ENCODE data around the gene AGER.

Gene AGER

DNA sequence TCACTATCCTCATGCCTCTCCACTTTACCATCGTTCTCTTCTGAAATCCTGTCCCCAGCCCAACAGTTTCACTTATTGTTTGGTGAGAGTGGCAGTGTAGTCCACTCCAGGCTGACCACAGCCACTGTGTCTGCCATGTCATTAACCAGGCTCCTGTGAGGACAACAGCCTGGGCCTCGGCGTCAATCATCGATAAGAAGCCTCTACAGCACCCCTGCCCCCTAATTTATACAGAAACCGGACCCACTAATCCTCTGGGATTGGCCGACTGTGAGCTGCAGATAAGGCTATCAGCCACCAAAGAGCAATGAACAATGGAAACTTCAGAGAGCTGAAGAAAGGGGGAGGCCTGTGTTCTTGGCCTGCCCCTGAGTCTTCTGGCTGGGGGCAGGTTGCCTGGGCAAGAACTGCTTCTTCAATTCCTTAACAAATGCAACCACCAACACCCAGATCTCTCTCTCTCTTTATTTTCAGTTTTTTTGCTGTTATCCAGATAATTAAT lies 16.2 kb downstream of the AGER start:
- no peak for DNase-seq

DNA sequence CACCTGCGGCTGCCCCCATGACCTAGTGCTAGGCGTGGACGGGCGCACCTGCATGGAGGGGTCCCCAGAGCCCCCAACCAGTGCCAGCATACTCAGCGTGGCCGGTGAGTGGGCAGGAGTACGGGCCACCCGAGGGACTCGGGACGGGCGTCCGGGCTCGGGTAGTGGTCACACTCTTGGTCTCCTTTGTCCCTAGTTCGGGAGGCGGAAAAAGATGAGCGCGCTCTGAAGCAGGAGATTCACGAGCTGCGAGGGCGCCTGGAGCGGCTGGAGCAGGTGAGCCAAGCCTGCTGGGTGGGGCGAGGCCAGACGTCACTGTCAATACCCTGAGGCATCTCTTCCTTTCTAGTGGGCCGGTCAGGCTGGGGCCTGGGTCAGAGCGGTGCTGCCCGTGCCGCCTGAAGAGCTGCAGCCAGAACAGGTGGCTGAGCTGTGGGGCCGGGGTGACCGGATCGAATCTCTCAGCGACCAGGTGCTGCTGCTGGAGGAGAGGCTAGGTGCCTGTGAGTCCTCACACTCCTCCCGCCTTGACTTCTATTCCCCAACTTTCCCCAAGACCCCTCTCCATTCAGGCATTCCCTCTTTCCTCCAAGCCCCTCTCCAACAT lies 16.8 kb downstream of the AGER start:
- no peak for DNase-seq

DNA sequence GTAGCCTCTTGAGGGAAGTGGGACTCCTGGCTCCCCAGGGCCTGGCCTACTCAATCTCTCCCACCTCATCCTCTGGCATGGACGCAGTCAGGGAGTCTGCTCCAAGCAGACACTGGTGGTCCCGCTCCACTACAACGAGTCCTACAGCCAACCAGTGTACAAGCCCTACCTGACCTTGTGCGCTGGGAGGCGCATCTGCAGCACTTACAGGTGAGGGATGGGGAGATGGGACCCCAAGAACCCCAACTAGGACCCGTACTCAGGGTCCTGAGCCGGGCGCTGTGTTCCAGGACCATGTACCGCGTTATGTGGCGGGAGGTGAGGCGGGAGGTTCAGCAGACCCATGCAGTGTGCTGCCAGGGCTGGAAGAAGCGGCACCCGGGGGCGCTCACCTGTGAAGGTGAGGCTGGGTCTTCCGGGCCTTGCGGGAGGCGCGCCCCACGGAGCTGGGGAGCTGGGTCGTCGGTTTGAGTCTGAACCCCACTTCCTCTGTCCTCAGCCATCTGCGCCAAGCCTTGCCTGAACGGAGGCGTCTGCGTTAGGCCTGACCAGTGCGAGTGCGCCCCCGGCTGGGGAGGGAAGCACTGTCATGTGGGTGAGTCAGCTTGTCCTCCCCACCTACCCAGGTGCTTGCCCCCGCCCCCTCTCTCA lies 17.5 kb downstream of the AGER start:
- DNase-seq = no peak

DNA sequence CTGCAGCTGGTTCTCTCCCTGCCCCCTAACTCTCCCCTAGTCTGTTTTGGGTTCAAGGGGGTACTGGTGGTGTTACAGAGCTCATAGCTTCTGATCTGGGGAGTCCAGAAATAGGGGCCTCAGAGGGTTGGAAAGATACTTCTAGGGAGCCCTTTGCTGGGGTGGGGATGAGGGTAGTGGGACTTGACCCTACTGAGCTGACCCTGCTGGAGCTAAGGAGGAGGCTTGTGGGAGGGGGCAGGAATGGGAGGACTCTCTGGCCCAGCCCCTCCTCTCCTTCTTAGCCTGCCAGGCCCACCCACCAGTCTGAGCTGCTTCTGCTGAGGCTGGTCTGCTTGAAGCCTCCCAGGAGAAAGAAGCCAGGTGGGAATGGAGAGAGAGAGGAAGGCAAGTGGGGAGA lies 19.8 kb downstream of the AGER start, which contains the start of gene EGFL8:
TSS of gene EGFL8 (plus strand) at position 301 of the 400 bp plus-strand sequence. CDS start 1,571 bp downstream, outside the sequence.
- DNase-seq = no peak

DNA sequence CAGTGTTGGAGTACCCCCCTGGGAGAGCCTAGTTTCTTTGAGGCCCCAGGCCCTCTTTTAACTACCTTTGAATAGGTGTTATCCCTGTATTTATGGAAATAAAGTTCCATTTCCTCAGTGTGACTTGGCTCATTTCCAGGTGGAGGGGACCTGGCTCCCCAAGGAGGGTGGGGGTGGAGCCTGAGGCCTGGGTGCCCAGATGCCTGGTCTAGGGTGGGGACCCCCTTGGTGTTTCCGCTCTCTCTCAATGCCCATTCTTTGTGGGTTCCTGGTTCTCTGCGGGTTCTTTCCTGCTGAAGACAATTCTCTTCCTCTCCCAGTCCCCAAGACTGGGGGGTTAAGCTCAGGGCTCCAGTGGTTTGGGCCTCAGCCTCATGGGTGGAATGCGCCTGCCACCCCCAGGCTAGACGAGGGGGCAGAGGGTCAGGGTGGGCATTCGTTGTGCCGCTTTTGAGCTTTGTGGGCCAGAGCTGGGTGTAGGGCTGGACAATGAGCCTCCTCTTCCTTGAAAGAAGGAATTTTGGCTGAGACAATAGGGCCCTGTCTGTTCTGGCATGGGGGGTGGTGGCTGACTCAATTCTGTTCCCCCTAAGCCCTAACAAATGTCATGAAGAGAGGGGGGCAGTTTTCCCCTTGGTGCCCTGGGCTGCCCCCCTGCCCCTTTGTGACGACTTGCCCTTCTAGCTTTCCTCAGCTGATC lies 20.3 kb downstream of the AGER start:
- DNase-seq = no peak

DNA sequence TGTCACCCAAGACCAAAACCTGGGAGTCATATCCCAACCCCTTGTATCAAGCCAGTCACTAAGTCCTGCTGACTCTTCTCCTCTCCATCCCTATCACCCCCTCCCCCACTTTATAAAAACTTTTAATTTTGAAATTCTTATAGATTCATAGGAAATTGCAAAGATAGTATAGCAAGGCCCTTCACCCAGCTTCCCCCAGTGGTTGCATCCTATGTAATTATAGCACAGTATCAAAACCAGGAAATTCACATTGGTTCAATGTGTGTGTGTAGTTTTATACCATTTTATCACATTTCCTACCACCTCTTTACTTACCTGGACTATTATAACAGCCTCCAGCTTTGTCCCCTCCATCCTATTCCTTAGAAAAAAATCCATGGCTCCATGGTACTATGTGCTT lies 26.0 kb downstream of the AGER start:
- no peak for DNase-seq

DNA sequence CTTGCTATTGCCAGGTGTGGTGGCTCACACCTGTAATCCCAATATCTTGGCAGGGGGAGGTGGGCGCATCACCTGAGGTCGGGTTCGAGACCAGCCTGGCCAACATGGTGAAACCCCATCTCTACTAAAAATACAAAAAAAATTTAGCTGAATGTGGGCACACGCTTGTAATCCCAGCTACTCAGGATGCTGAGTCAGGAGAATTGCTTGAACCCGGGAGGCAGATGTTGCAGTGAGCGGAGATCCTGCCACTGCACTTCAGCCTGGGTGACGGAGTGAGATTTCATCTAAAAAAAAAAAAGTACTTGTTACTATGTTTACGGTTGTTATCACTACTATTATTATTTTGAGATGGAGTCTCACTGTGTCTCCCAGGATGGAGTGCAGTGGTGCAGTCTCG lies 27.2 kb downstream of the AGER start:
- no peak for DNase-seq

DNA sequence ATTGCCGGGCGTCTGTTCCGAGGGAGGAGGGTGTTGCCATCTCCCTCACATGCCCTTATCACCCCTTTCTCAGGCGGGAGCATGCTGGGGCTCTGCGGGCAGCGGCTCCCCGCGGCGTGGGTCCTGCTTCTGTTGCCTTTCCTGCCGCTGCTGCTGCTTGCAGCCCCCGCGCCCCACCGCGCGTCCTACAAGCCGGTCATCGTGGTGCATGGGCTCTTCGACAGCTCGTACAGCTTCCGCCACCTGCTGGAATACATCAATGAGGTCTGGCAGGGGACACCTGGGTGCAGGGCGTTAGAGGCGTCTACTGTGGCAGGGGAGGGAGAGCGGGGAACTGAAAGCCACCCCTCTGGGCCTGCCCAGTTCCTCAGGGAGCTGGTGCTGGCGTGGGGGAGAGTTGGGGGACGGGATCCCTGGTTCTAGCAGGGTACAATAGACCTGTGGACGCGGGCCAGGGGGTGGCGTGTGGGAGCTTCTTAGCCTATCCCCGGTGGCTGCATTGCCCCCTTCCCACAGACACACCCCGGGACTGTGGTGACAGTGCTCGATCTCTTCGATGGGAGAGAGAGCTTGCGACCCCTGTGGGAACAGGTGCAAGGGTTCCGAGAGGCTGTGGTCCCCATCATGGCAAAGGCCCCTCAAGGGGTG lies 29.4 kb downstream of the AGER start:
- no peak for DNase-seq

DNA sequence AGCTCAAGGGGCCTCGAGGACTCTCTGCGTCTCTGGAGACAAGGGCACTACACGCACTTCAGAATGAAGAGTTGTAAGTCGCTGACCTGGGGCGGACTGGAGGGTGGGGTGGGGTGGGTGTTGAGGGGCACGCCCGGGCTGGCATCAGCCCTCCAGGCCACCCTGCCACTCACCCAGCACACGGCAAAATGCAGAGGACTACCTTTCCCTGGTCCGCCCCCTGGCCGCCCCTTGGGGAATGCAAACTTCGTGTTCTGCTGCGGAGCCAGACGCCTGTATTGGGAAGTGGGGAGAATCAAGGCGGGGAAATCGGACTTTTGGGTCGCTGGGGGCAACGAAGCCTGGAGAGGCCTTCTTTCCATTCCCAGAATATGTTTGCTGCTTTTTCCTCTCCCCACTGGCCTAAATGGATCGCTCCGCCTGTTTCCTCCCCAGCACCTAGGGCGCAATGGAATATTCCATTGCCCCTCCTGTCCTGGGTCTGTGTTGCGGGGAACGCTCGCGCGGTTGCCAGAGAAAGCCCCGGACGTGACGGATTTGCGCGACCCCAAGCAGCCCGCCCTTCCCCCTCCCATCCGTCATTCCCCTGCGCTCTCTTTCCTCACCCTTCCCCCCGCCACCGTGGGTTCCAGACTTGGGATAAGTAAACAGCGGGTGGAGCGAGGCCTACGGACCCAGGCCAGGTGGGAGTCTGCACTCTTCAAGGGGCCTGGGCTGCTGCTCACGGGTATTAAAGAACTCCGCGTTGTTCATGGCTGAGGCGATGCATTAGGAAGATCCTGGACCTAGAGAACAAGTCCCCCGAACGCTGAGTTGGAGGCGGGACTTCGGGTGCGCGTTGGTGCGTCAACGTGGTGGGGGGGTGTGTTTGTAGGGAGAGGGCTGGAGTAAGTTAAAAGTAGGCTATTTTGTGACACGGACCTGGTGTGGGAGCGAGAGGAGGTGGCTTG lies 30.2 kb downstream of the AGER start, which contains the start of gene PPT2:
TSS of gene PPT2 (plus strand) at position 578 of the 950 bp plus-strand sequence. CDS start 454 bp downstream, outside the sequence.
- no peak for DNase-seq

DNA sequence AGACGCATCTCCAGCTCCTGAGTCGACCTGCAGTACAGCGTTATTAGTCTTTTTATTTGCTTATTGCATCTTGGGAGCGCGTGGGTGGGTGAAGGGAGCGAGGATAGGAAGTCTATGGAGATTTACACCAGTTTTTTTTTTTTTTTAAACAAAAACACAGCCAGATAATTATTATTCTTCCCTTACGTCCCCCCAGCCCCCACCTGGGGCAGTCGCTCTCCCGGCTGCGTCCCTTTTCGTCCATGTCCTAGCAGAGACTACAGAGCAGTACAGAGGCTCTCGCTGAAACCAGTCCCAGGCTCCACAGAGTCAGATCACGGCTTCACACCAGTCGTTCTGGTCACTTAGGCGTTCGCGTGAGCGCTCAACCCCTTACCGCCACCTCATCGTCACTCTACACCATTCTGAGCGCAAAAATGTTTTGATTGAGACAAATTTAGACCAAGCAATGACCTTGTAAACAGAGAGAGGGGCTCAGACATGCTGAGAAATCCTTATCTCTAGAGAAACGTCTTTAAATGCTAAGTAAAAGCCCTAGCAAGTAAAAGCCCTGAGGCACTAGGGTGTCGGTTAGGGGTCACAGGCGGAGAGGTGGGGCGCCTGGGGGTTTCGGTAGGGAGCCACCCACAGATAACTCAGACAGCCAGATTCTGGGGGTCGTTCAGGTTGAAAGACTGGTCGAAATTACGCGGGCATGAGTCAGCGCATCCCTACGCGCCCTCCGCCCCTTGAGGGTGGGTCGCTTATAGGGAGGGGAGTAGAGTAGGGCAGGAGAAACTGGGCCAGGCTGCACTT lies 31.1 kb downstream of the AGER start:
- DNase-seq = no peak

DNA sequence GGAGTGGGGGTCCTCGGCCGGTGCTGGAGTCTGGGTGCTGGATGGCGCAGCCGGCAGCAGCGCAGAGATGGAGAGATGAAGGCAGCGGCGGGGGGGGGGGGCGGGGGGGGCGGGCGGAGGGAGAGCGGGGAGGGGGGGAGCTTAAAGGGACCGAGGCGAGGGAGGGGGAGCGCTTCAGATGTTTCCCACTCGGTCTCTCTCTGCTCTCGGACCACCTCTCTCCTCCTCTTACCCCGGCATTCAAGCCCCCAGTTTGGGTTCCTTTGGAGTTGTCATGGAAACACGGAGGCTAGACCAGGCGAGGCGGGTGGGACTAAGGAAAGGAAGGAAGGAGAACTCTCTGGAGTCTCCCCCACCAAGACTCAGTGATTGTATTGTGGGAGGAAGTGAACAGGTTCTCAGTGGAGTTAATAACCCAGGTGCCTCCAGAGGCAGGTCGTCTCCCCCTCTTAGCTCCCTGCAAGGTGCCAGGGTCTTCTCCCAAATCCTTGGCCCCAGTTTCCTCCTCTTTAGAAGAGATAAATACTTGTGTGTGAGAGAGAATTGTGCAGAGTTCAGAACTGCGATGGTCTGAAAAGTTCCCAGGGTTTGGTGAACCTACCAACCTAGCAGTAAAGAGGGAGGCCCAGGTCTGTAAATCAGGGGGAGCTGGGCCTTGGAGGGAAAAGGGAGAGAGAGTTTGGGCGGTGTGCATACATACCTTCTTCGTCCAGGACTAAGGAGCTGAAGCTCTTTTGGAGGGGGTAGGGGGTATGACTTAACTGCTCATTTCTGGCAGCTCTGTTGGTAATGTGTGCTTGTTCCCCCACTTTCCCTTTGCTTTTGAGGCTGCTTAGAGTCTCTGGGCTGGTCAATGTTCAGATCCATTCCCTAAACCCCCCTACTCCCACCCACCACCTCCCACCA lies 31.9 kb downstream of the AGER start, which contains the start of gene PRRT1:
TSS of gene PRRT1 (minus strand) at position 77 of the 906 bp plus-strand sequence. CDS start 112 bp downstream, outside the sequence.
- no peak for DNase-seq

DNA sequence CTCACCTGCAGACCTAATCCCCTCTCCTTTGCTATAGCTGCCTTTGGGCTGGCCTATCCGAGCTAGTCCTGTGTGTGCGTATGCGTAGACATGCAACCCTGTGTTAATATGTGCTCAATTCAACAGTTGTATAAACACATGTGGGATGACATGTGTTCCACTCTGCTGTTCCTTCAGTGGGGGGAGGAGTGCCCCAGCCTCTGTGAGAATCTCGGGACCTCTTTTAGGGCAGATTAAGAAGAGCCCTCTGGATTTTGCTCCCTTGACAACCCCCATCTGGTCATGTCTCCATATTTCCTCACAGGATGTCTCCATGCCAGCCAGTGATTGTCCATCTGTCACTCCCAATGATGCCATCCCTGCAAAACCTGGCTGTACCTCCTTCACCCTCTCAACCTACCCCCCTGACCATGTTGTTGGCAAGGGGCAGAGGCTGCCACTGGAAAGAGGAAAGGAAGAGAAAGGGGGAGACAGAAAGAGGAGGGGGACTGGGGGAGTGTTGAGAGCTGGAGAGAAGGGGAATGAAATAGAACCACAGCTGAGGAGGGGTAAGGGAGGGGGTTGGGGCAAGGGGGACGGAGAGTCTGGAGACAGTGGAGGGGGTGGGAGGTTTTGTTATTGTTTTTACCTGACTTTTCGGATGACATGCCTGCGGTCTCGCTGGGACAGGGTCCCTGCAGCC lies 32.7 kb downstream of the AGER start:
- no peak for DNase-seq

DNA sequence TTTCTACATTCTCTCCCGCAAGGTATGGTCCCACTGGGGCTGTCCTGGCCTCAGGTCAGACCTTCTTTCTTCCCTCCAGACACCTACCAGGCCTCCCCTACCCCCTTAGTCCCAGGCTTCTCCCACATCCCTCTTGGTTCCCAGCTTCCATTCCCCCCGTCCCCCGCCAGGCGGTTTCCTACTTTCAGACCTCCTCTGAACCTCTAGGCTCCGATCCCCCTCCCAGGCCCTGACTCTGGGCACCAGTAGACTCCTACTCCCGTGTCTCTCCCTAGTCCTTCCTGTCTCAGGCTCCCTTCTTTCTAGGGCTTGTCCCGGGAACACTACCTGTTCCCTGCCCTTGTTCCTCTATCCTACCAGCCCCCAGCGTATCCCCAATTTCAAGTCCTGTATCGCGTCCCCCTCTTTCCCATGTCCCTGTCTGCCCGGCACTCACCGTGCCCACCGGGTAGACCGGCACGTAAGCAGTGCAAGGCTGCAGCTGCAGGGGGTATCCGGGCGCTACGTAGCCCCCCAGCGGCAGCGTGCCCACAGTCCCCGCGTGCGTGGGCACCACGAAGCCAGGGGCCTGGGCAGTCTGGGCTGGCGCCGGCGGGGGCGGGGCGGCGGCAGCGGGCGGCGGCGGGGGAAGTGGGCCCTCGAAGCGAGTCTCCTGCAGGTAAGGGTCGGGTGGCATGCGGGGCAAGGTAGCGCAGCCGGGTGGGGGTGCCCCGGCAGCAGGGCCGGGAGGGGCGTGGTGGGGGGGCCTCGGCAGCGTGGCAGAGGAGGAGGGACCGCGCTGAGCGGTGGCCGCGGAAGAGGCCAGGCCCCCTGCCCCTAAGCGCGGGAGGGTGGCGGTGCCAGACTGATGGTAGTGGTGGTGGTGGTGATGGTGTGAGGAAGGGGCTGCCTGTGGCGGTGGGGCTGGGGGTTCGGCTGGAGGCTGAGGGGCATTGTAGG lies 33.9 kb downstream of the AGER start:
- DNase-seq = no peak

DNA sequence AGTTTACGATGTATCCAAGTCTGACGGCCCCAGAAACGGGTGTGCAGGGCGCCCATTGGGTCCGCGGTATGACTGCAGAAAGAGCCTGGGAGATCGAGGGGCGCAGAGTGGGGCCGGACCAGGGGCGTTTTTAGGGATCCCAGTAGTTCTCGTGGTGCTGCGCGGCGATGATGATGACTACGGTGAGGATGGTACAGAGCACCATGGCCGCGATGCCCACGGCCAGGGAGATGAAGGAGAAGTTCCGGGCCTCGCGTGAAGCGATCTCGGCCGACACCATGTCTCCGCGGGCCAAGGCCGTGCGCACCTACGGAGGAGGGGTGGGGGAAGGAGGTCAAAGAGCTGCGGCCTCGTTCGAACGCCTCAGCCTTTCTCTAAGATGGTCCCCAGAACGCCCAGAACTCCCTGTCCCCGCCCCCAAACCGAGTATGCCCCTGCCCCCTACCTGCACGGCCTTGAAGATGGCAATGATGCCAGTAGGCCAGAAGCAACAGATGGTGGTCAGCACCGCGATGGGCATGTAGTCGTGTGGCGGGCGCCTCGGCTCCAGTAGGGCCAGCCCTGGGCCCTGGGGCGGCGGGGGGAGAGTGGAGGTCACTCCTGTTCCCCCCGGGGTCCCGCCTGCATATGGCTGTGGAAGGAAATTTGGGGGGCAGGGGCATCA lies 34.8 kb downstream of the AGER start:
- DNase-seq = no peak

DNA sequence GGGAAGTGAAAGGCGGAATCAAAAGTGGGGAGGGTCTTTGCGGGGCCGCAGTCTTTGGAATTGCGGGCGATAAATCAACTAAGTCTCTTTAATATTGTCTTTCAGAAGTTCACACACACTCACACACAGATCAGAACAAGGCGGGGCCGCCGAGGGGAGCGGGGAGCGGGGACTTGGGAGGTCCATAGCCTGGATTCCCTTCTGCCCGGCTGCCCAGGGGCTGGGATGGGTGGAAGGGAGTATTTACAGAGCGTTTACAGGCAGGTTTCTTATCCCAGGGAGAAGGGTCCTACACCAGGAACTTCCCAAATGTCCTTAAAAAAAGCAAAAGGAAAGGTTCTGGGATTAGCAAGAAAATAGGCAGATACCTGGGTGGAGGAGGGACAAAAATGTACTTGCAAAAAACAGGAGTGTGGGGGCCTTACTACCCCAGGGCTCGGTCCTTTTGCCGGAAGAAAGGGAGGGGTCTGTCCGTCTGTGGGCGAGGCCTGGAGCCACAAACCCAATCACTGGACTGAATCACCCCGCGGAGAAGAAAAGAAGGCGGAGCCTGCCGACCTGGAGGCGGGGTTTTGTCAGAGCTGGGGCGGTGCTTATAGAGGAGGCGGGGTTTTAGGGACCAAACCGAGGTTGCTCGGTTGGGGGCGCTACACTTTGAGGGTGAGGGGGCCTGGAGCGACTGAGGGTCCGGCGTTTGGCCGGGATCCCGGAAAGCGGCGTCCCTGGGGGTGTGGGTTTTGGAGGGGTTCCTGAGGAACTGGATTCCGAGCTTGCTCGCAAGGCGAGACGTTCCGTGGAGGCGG lies 35.6 kb downstream of the AGER start:
- DNase-seq = no peak

DNA sequence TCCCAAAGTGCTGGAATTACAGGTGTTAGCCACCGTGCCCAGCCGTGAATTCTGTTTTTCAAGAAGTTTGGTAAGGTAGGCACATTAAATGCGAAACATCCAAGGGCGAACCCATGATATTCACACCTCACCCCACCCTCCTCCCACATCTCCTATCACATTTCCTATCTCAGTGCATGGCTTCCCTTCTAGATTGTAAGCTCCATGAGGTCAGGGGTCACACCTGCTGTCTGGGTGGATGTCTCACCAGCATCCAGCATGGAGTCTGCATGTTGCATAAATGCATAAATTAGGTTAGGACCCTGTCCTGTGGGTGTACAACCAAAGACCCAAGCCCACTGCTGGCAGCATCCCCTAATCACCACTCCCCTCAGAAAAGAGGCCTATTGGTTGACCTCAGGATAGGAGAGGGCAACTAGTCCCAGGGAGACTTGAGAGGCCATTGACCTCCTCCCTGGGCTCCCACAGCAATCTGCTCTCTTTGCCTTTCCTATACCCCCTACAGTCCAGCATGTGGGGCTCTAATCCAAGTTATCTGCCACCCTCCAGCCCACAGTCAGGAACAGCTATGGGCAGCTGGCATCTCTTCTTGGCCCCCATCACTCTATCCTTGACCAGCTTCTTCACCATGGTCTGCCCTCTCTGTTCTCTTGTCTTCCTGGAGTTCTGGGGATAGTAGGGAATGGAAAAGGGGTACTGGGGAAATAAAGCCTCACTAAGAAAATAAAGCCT lies 36.5 kb downstream of the AGER start:
- no peak for DNase-seq

All from NCI-H187 treated with DMSO at 0.1 percent for 48 hours (cell line).